Mesenchymal stem cell (in vitro differentiated cells and primary cell): ENCODE data around the gene CSNK1E.
A peak's percentile ranks its signal among the peaks of the same experiment; 100 is the strongest.
"Not testable (repeated sequence)": the region's sequence is repeated elsewhere in the genome, so short reads cannot be mapped to it uniquely, and the experiment has no call there.

Source experiments
- DNase-seq: peaks from one replicate; pipeline ENCODE4 v3.0.0-alpha.2; 2013
- H2AFZ ChIP-seq: one replicate; pipeline ENCODE4 v1.6.1; 2013; ENCODE audit warnings: low read depth, mild to moderate bottlenecking, control low read depth, inconsistent platforms, low read length, moderate library complexity
- H2AK5ac ChIP-seq: 2 replicates; pipeline ENCODE4 v1.6.1; 2013; ENCODE audit warnings: low read length, moderate library complexity, mild to moderate bottlenecking, inconsistent platforms; ENCODE audit not compliant: severe bottlenecking
- H2BK120ac ChIP-seq: one replicate; pipeline ENCODE4 v1.6.1; 2013; ENCODE audit warnings: low read depth, mild to moderate bottlenecking, inconsistent platforms, low read length, moderate library complexity
- H2BK12ac ChIP-seq, 2 experiments: one replicate each; pipeline ENCODE4 v1.6.1; 2013; ENCODE audit warnings: inconsistent platforms in 2 of 2, low read length in 2 of 2, mild to moderate bottlenecking in 2 of 2, moderate library complexity in 2 of 2, control low read depth in 1 of 2
- H2BK15ac ChIP-seq: one replicate; pipeline ENCODE4 v1.6.1; 2013; ENCODE audit warnings: mild to moderate bottlenecking, low read depth, inconsistent platforms; ENCODE audit not compliant: poor library complexity, severe bottlenecking
- H2BK5ac ChIP-seq: 2 replicates; pipeline ENCODE4 v1.6.1; 2013; ENCODE audit warnings: low read depth, mild to moderate bottlenecking, low read length, control low read depth, inconsistent platforms; ENCODE audit not compliant: poor library complexity, severe bottlenecking
- H3K14ac ChIP-seq, 2 experiments: one replicate each; pipeline ENCODE4 v1.6.1; 2013; ENCODE audit warnings: inconsistent platforms in 2 of 2, low read length in 2 of 2, control low read depth in 1 of 2, mild to moderate bottlenecking in 1 of 2, moderate library complexity in 1 of 2
- H3K18ac ChIP-seq, 2 experiments: one replicate each; pipeline ENCODE4 v1.6.1; 2013; ENCODE audit warnings: inconsistent platforms in 2 of 2, low read length in 2 of 2, control low read depth in 1 of 2, low read depth in 1 of 2, mild to moderate bottlenecking in 1 of 2
- H3K23ac ChIP-seq, 2 experiments: one replicate each; pipeline ENCODE4 v1.6.1; 2013; ENCODE audit warnings: inconsistent platforms in 2 of 2, low read length in 2 of 2, mild to moderate bottlenecking in 2 of 2, moderate library complexity in 2 of 2, control low read depth in 1 of 2
- H3K27ac ChIP-seq: 2 replicates; pipeline ENCODE4 v1.5.1; 2013; ENCODE audit warnings: mild to moderate bottlenecking, moderate library complexity, low read length, control low read depth, inconsistent platforms; ENCODE audit not compliant: poor library complexity, severe bottlenecking
- H3K27me3 ChIP-seq, 2 experiments: 2 replicates each; pipeline versions ENCODE4 v1.6.1 to v1.7.0; 2013; ENCODE audit warnings: low read length in 2 of 2, mild to moderate bottlenecking in 2 of 2, moderate library complexity in 2 of 2, control low read depth in 1 of 2, inconsistent platforms in 1 of 2; ENCODE audit not compliant: control insufficient read depth in 1 of 2, insufficient read depth in 1 of 2
- H3K36me3 ChIP-seq, 2 experiments: 2 replicates each; pipeline versions ENCODE4 v1.6.1 to v1.7.0; 2013; ENCODE audit warnings: low read length in 2 of 2, control low read depth in 1 of 2, inconsistent platforms in 1 of 2, low read depth in 1 of 2, mild to moderate bottlenecking in 1 of 2; ENCODE audit not compliant: insufficient read depth in 2 of 2, control insufficient read depth in 1 of 2
- H3K4ac ChIP-seq, 2 experiments: one replicate each; pipeline ENCODE4 v1.6.1; 2013; ENCODE audit warnings: inconsistent platforms in 2 of 2, low read length in 2 of 2, mild to moderate bottlenecking in 2 of 2, moderate library complexity in 2 of 2, control low read depth in 1 of 2, low read depth in 1 of 2
- H3K4me1 ChIP-seq: 2 replicates; pipeline ENCODE4 v1.6.1; 2013; ENCODE audit warnings: low read depth, low read length, control low read depth; ENCODE audit not compliant: control insufficient read depth, insufficient read depth
- H3K4me2 ChIP-seq: 2 replicates; pipeline ENCODE4 v1.6.1; 2013; ENCODE audit warnings: low read length, mild to moderate bottlenecking, inconsistent platforms; ENCODE audit not compliant: poor library complexity, severe bottlenecking
- H3K4me3 ChIP-seq, 2 experiments: 2 replicates each; pipeline versions ENCODE4 v1.5.1 to v1.7.0; 2013; ENCODE audit warnings: low read length in 2 of 2, mild to moderate bottlenecking in 2 of 2, control low read depth in 1 of 2, low read depth in 1 of 2; ENCODE audit not compliant: insufficient read depth in 1 of 2
- H3K79me1 ChIP-seq: replicated peaks from 2 replicates; pipeline ENCODE4 v1.6.1; 2013; ENCODE audit warnings: mild to moderate bottlenecking, control low read depth, low read length, inconsistent platforms; ENCODE audit not compliant: poor library complexity, severe bottlenecking
- H3K9ac ChIP-seq: 2 replicates; pipeline ENCODE4 v1.7.0; 2013; ENCODE audit warnings: mild to moderate bottlenecking, low read length, moderate library complexity
- H3K9me3 ChIP-seq: 2 replicates; pipeline ENCODE4 v1.7.0; 2013; ENCODE audit warnings: mild to moderate bottlenecking, low read length; ENCODE audit not compliant: control insufficient read depth
- H4K8ac ChIP-seq: one replicate; pipeline ENCODE4 v1.6.1; 2013; ENCODE audit warnings: inconsistent platforms, mild to moderate bottlenecking, low read length, moderate library complexity
- H4K91ac ChIP-seq: one replicate; pipeline ENCODE4 v1.6.1; 2013; ENCODE audit warnings: mild to moderate bottlenecking, low read length, inconsistent platforms
- WGBS: methylation state at CpG from one replicate; pipeline ENCODE4 v1.1.7; 2013; ENCODE audit warnings: mixed read lengths; 5-methylcytosine and 5-hydroxymethylcytosine counted together

CSNK1E gene

DNA sequence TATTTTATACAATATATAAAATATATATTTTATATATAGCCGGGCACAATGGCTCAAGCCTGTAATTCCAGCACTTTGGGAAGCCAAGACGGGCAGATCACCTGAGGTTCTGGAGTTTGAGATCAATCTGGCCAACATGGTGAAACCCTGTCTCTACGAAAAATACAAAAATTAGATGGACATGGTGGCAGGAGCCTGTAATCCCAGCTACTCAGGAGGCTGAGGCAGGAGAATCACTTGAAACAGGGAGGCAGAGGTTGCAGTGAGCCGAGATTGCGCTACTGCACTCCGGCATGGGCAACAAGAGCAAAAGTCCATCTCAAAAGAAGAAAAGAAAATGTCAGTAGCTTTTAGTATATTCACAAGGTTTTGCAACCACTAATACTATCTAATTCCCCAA is 22.7 kb upstream of the CSNK1E start:
- not testable (repeated sequence) for H3K23ac ChIP-seq, H2AFZ ChIP-seq, DNase-seq, H3K79me1 ChIP-seq, H3K14ac ChIP-seq, H4K8ac ChIP-seq, H2BK5ac ChIP-seq, H2BK120ac ChIP-seq, H3K4me1 ChIP-seq, H3K9me3 ChIP-seq, H3K4ac ChIP-seq, H2BK12ac ChIP-seq, H2BK15ac ChIP-seq, H3K18ac ChIP-seq, H3K27ac ChIP-seq, H3K9ac ChIP-seq, H3K36me3 ChIP-seq, H3K4me2 ChIP-seq, H2AK5ac ChIP-seq, H3K27me3 ChIP-seq, H4K91ac ChIP-seq, H3K4me3 ChIP-seq
- 96% methylated on average over 6 of the region's 6 CpGs for WGBS

- Histone ChIP-seq H3K4ac (no peak overlapping the region), H2BK5ac (no peak overlapping the region), H2AFZ (no peak overlapping the region), H4K91ac (no peak overlapping the region), H4K8ac (no peak overlapping the region), H3K27ac (no peak overlapping the region), H2AK5ac (no peak overlapping the region), H2BK15ac (peak overlapping the region; percentile 99), H3K9me3 (no peaks in the 10 kb centered on the region), H3K4me3 (no peak overlapping the region), H3K4me1 (peaks cover 9% of the 10 kb centered on the region), H3K23ac (no peak overlapping the region), H3K4me2 (no peak overlapping the region), H3K9ac (no peak overlapping the region), H3K79me1 (no peaks in the 10 kb centered on the region), H3K14ac (no peak overlapping the region), H2BK12ac (no peak overlapping the region), H3K36me3 (no peaks in the 10 kb centered on the region), H3K18ac (peak overlapping the region in 1 of 2 experiments; percentile 79), H3K27me3 (no peaks in the 10 kb centered on the region), H2BK120ac (no peak overlapping the region)
- DNase-seq, result peak; percentile 78
- WGBS, result 97% methylated on average over 4 of the region's 4 CpGs
Observed at GRCh38 chr22:38338772-38339379, 21.6 kb upstream of the CSNK1E start.

- H3K27me3 ChIP-seq, result no peaks in the 10 kb centered on the region
- H3K9me3 ChIP-seq, result no peaks in the 10 kb centered on the region
- DNase-seq, result no peak
- no peak overlapping the region for H3K14ac ChIP-seq
- no peak overlapping the region for H3K23ac ChIP-seq
- H3K9ac ChIP-seq, result peak overlapping the region; percentile 68
- H3K18ac ChIP-seq, result no peak overlapping the region
- H4K8ac ChIP-seq, result no peak overlapping the region
- no peak overlapping the region for H2BK12ac ChIP-seq
- no peak overlapping the region for H3K27ac ChIP-seq
- no peak overlapping the region for H2BK120ac ChIP-seq
- no peaks in the 10 kb centered on the region for H3K36me3 ChIP-seq
- no peak overlapping the region for H4K91ac ChIP-seq
- no peak overlapping the region for H2AK5ac ChIP-seq
- no peak overlapping the region for H2BK15ac ChIP-seq
- no peak overlapping the region for H3K4ac ChIP-seq
- H3K79me1 ChIP-seq, result no peaks in the 10 kb centered on the region
- H3K4me1 ChIP-seq, result peaks cover 9% of the 10 kb centered on the region
- H2AFZ ChIP-seq, result no peak overlapping the region
- peak overlapping the region in 1 of 2 experiments; percentile 76 for H3K4me3 ChIP-seq
- WGBS, result 69% methylated on average over 9 of the region's 9 CpGs
- peak overlapping the region; percentile 91 for H3K4me2 ChIP-seq
- H2BK5ac ChIP-seq, result no peak overlapping the region
Observed at GRCh38 chr22:38336699-38337098, 19.5 kb upstream of the CSNK1E start.

DNA sequence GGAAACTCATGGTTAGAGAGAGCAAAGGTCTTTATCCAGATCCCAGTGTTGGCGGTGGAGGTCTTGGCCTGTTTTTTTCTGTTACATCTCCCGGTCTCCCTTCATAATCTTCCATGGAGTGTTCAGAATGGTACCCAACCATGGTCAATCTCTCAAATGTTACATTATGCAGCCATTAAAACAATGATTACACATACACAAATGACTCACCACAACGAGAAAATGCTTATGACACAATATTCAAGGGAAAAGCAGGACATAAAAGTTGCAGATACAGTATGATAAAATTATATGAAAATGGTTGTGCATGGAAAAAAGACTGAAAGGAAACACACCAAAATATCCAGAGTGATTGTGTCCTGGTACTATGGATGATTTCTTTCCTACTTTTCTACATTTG is 17.8 kb upstream of the CSNK1E start:
- Histone ChIP-seq H3K4ac (no peak overlapping the region), H2BK15ac (no peak overlapping the region), H2BK12ac (no peak overlapping the region), H3K4me3 (no peak overlapping the region), H3K9me3 (no peaks in the 10 kb centered on the region), H3K27me3 (no peaks in the 10 kb centered on the region), H3K79me1 (no peaks in the 10 kb centered on the region), H3K4me1 (peaks cover 9% of the 10 kb centered on the region), H3K36me3 (no peaks in the 10 kb centered on the region), H2AK5ac (no peak overlapping the region), H2BK120ac (no peak overlapping the region), H3K9ac (no peak overlapping the region), H4K8ac (no peak overlapping the region), H2BK5ac (no peak overlapping the region), H3K23ac (no peak overlapping the region), H3K4me2 (no peak overlapping the region), H3K27ac (no peak overlapping the region), H3K18ac (no peak overlapping the region), H3K14ac (no peak overlapping the region), H4K91ac (no peak overlapping the region), H2AFZ (no peak overlapping the region)
- WGBS, result 95% methylated on average over 2 of the region's 3 CpGs
- peak; percentile 53 for DNase-seq
